PC-3 (cell line): ENCODE results near the gene ADGRG1. TPM values are rescaled to one million over a fixed set of nuclear protein-coding genes. Genes with fewer than 3 reads are reported as not detected.

Source experiments
- ATAC-seq: fragments of 200-7000 bp; cut with Tn5 transposase; 2 replicates; pipeline ENCODE4 v1.9.1; 2020; ENCODE audit warnings: mild to moderate bottlenecking, moderate library complexity
- BruUV-seq: library from RNA; stranded (reverse); fragments of 400-500 nt; replicated peaks from 2 replicates; lab custom pipeline; 2021; lab: Mats Ljungman, UMichigan
- CTCF ChIA-PET: fragments of 300-600 bp; sonication (Branson Sonifier 250); formaldehyde crosslinking; loops from one replicate; lab custom pipeline; 2022; ENCODE audit warnings: antibody characterized with exemption; lab: Charles Lee
- POLR2A ChIA-PET: fragments of 300-600 bp; sonication (Branson Sonifier 250); formaldehyde crosslinking; loops from one replicate; lab custom pipeline; 2022; ENCODE audit warnings: antibody characterized with exemption; ENCODE audit not compliant: unreplicated experiment; lab: Charles Lee
- DNase-seq: peaks from one replicate; pipeline ENCODE4 v3.0.0-alpha.2; 2015
- H2AFZ ChIP-seq: fragments of 300-600 bp; sonication (generic); 2 replicates; pipeline ENCODE4 v1.6.0; 2016; ENCODE audit warnings: antibody characterized with exemption, low read length
- H3F3A ChIP-seq: fragments of 300-600 bp; sonication (generic); one replicate; pipeline ENCODE4 v1.6.0; 2017; ENCODE audit warnings: antibody characterized with exemption, low read length, control low read depth, mild to moderate bottlenecking; ENCODE audit not compliant: unreplicated experiment
- H3K27ac ChIP-seq: fragments of 300-600 bp; sonication (generic); 2 replicates; pipeline ENCODE4 v1.5.1; 2016; ENCODE audit warnings: mild to moderate bottlenecking, low read length
- H3K27me3 ChIP-seq: fragments of 300-600 bp; sonication (generic); 2 replicates; pipeline ENCODE4 v1.6.1; 2016; ENCODE audit warnings: low read length, mixed read lengths
- H3K36me3 ChIP-seq: fragments of 300-600 bp; sonication (generic); 2 replicates; pipeline ENCODE4 v1.6.1; 2016; ENCODE audit warnings: low read depth, mixed run types, low read length, mixed read lengths
- H3K4me1 ChIP-seq: fragments of 300-600 bp; sonication (generic); 2 replicates; pipeline ENCODE4 v1.5.1; 2016; ENCODE audit warnings: low read length; ENCODE audit not compliant: insufficient read depth
- H3K4me2 ChIP-seq: fragments of 300-600 bp; sonication (generic); 2 replicates; pipeline ENCODE4 v1.6.0; 2016; ENCODE audit warnings: low read length
- H3K4me3 ChIP-seq: fragments of 300-600 bp; sonication (generic); 2 replicates; pipeline ENCODE4 v1.5.1; 2016; ENCODE audit warnings: mild to moderate bottlenecking, low read length, mixed read lengths
- H3K79me2 ChIP-seq: fragments of 300-600 bp; sonication (generic); 2 replicates; pipeline ENCODE4 v1.6.1; 2017; ENCODE audit warnings: low read length, mixed read lengths
- H3K9ac ChIP-seq: fragments of 300-600 bp; sonication (generic); 2 replicates; pipeline ENCODE4 v1.6.0; 2016; ENCODE audit warnings: mild to moderate bottlenecking, low read length
- H3K9me2 ChIP-seq: fragments of 300-600 bp; sonication (generic); replicated peaks from 2 replicates; pipeline ENCODE4 v1.6.1; 2016; ENCODE audit warnings: mixed run types, low read length, mixed read lengths
- H3K9me3 ChIP-seq: fragments of 300-600 bp; sonication (generic); 2 replicates; pipeline ENCODE4 v1.6.1; 2016; ENCODE audit warnings: low read length, mixed read lengths
- H4K20me1 ChIP-seq: fragments of 300-600 bp; sonication (generic); 2 replicates; pipeline ENCODE4 v1.6.1; 2016; ENCODE audit warnings: low read length, mixed read lengths
- EZH2 ChIP-seq: fragments of 300-600 bp; sonication (generic); IDR thresholded peaks from one replicate; pipeline ENCODE4 v1.6.1; 2017; ENCODE audit warnings: antibody characterized with exemption, mild to moderate bottlenecking, low read length; ENCODE audit not compliant: unreplicated experiment
- EZH2phosphoT487 ChIP-seq: fragments of 300-600 bp; sonication (generic); IDR thresholded peaks from 2 replicates; pipeline ENCODE4 v1.6.1; 2018; ENCODE audit warnings: mild to moderate bottlenecking, antibody characterized with exemption, low read length, borderline replicate concordance
- intact Hi-C: fragments of 100-400 bp; cut with micrococcal nuclease; formaldehyde crosslinking; loops from 2 replicates; pipeline ENCODE4 v1.9.0; 2023
- total RNA-seq: library from RNA; depleted of rRNA; stranded (reverse); fragments of >200 nt; gene quantifications from 2 replicates; pipeline ENCODE4 v1.2.3, GENCODE V29; 2014
- TF ChIP-seq, protein P1 (sequence below): fragments of 300-600 bp; sonication (generic); conservative IDR thresholded peaks from 2 replicates; pipeline ENCODE4 v1.5.1; 2017; ENCODE audit warnings: antibody characterized with exemption, low read depth, mild to moderate bottlenecking, low read length

Gene ADGRG1
- total RNA-seq, 1 experiment from 2014 or later: 33.7 TPM

DNA sequence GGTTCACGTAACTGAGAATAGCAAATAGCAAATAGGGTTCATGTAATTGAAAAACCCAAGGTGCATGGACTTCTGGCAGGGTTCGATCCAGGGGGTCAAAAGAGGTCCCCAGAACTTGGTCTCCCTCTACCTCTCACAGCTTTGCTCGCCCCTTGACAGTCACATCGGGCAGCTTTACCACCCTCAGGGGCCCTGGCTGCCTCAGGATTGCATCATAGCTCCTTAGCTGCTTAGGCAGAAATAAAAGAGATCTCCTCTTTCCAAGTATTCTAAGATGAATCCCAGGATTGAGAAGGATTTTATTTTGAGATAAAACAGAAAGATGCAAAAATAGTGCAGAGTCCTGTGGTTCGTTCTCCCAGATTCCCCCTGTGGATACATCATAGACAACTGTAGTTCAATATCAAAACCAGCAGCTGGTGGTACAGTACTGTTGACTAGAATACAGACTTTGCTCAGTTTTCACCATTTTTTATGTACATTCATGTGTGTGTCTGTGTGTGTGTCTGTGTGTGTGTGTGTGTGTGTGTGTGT is 52.5 kb downstream of the ADGRG1 start:
- Histone ChIP-seq H3K27me3 (no peaks in the 10 kb centered on the region), H2AFZ (no peak overlapping the region), H3F3A (no peaks in the 10 kb centered on the region), H3K9ac (no peak overlapping the region), H3K4me1 (peaks cover 16% of the 10 kb centered on the region; the same call in 1 of the 2 replicates), H3K4me2 (no peak overlapping the region), H3K9me3 (no peaks in the 10 kb centered on the region), H4K20me1 (no peaks in the 10 kb centered on the region), H3K27ac (no peak overlapping the region), H3K36me3 (no peaks in the 10 kb centered on the region), H3K9me2 (no peaks in the 10 kb centered on the region), H3K4me3 (no peak overlapping the region), H3K79me2 (no peaks in the 10 kb centered on the region)
- DNase-seq (no peak), ATAC-seq (no peak)
- no peak for TF ChIP-seq EZH2
- TF ChIP-seq EZH2phosphoT487: no peak
- TF ChIP-seq, protein P1, sequence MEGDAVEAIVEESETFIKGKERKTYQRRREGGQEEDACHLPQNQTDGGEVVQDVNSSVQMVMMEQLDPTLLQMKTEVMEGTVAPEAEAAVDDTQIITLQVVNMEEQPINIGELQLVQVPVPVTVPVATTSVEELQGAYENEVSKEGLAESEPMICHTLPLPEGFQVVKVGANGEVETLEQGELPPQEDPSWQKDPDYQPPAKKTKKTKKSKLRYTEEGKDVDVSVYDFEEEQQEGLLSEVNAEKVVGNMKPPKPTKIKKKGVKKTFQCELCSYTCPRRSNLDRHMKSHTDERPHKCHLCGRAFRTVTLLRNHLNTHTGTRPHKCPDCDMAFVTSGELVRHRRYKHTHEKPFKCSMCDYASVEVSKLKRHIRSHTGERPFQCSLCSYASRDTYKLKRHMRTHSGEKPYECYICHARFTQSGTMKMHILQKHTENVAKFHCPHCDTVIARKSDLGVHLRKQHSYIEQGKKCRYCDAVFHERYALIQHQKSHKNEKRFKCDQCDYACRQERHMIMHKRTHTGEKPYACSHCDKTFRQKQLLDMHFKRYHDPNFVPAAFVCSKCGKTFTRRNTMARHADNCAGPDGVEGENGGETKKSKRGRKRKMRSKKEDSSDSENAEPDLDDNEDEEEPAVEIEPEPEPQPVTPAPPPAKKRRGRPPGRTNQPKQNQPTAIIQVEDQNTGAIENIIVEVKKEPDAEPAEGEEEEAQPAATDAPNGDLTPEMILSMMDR: no peak
- intact Hi-C loops: no loop called here
- BruUV-seq: no TSS peak
- CTCF ChIA-PET: no interaction called here
- POLR2A ChIA-PET: no interaction called here

DNA sequence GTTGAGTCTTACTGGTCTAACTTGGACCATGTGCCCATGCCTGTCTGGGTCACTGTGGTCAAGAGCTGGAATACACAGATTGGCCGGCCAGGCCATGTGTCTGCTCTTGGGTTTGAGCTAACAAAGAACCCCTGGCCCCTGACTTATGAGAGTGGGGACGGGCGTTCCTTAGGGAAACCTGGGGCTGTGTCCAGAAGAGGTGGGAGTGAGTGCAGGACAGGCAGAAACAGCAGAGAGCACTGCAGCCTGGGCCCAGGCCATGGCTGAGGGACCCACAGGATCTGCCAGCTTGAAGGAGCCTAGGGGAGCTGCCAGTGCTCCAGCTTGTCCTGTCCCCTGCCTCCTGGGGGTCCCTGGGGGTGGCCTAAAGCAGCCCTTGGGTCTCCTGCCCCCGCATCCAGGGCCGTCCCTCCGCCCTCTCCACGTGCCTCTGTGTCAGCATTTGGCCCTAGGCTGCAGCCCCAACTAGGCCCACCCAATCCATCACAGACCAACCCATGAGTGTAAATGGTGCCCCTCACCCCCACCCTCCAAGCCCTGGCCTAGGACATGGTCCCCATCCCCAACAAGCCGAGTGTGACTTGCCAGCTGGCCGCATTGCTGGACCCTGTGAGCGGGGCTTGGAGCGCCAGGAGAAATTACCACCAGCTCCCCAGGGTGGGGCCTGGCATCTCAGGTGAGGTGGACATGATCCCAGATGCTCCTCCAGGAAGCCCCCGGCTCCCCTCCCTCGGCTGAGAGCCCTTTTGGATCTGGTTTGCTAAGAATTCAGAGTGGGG is 53.7 kb downstream of the ADGRG1 start:
- BruUV-seq: no TSS peak
- ATAC-seq: no peak

More for the DNA sequence above, 53.7 kb downstream of the ADGRG1 start:
- no peak for DNase-seq
- Histone ChIP-seq H3F3A (no peaks in the 10 kb centered on the region), H3K9me2 (no peaks in the 10 kb centered on the region), H2AFZ (no peak overlapping the region), H3K4me1 (peaks cover 9% of the 10 kb centered on the region; the same call in 1 of the 2 replicates), H3K36me3 (no peaks in the 10 kb centered on the region), H3K27me3 (no peaks in the 10 kb centered on the region), H3K27ac (no peak overlapping the region), H3K9ac (no peak overlapping the region), H3K9me3 (no peaks in the 10 kb centered on the region), H4K20me1 (no peaks in the 10 kb centered on the region), H3K4me3 (no peak overlapping the region), H3K79me2 (no peaks in the 10 kb centered on the region), H3K4me2 (no peak overlapping the region)
- intact Hi-C loops: no loop called here
- POLR2A ChIA-PET: no interaction called here
- TF ChIP-seq EZH2: no peak
- TF ChIP-seq, protein P1: no peak
- no peak for TF ChIP-seq EZH2phosphoT487
- CTCF ChIA-PET: no interaction called here
